ENCODE measurements around the gene BAK1. TPM values are rescaled to one million over a fixed set of nuclear protein-coding genes. Genes with fewer than 3 reads are reported as not detected.
A peak's percentile ranks its signal among the peaks of the same experiment; 100 is the strongest.

The BAK1 gene
- total and polyA plus RNA-seq, 2 of the 13 experiments (the other 11 are each of a cell fraction or from before 2014, with no cell fraction given) = 15.0 to 23.8 TPM

DNA sequence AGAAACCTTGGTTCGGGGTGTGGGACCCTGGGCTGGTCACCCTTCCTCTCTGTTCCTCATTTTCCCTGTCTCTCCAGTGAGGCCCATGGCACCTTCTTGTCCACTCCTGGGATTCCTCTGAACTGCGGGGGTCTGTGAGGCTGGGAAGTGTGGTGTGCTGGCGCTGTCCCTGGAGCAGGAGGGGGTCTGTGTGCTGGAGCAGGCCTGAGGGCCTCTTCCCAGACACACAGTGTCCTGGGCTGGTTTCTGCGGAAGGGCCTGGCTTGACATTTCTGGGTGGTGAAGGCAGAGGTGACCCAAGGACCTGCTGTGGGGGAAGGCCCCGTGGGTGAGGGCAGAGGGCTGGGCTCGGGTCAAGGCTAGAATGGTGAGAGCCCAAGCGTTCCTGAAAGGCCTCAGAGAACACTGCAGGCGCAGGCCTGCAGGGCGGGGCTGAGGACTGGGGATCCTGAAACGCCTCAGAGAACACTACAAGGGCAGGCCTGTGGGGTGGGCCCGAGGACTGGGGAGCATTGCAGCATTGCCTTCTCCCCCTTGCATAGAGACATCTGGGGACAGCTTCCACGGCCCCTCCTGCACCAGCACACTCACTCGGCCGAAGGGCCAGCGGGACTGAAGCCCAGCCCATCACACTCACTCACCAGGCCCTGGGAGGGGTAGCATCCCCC lies 10.6 kb upstream of the BAK1 start (continued):
- TF ChIP-seq ZSCAN21 (CRISPR knock-in tag; IDR thresholded peaks at IDR 0.05; ENCODE audit: borderline replicate concordance) (peak; percentile 8; the same call in 1 of the 2 replicates), RXRB (CRISPR knock-in tag; IDR thresholded peaks at IDR 0.05; ENCODE audit: borderline replicate concordance) (peak; percentile 80), ZBTB7B (CRISPR knock-in tag; IDR thresholded peaks at IDR 0.05) (peak; percentile 72), HOXA5 (CRISPR knock-in tag; IDR thresholded peaks at IDR 0.05) (peak; percentile 12; the same call in 1 of the 2 replicates), ZNF839 (CRISPR knock-in tag; IDR thresholded peaks at IDR 0.05; ENCODE audit: borderline replicate concordance) (peak; percentile 25; the same call in 1 of the 2 replicates), PAF1 (CRISPR knock-in tag; IDR thresholded peaks at IDR 0.05) (no peak), ZNF792 (CRISPR knock-in tag; IDR thresholded peaks at IDR 0.05) (peak; percentile 27; the same call in 1 of the 2 replicates), ZNF781 (CRISPR knock-in tag; IDR thresholded peaks at IDR 0.05; ENCODE audit: borderline replicate concordance, not compliant biosample characterization) (peak; percentile 33), IKZF4 (CRISPR knock-in tag; IDR thresholded peaks at IDR 0.05; ENCODE audit: borderline replicate concordance, low read depth, not compliant biosample characterization) (peak; percentile 11), HCFC1 (IDR thresholded peaks at IDR 0.05; ENCODE audit: low read depth, low read length) (0 out of 2 replicates have a peak, but pooled peaks have one; percentile 31), GFI1 (CRISPR knock-in tag; IDR thresholded peaks at IDR 0.05; ENCODE audit: borderline replicate concordance) (0 out of 2 replicates have a peak, but pooled peaks have one; percentile 28), ZNF788 (CRISPR knock-in tag; IDR thresholded peaks at IDR 0.05; ENCODE audit: borderline replicate concordance) (peak; percentile 83; the same call in 1 of the 2 replicates), SOX13 (IDR thresholded peaks at IDR 0.05) (no peak), SOX13 (CRISPR knock-in tag; conservative IDR thresholded peaks at IDR 0.05 in 1 of 2, IDR thresholded peaks at IDR 0.05 in 1 of 2) (peak in 1 of 2 experiments; percentile 47; a peak in 2 of 4 replicates), SMAD3 (CRISPR knock-in tag; IDR thresholded peaks at IDR 0.05) (0 out of 2 replicates have a peak, but pooled peaks have one; percentile 2), BCL6 (CRISPR knock-in tag; IDR thresholded peaks at IDR 0.05) (peak; percentile 91), THAP11 (CRISPR knock-in tag; IDR thresholded peaks at IDR 0.05) (no peak), ZNF180 (CRISPR knock-in tag; IDR thresholded peaks at IDR 0.05; ENCODE audit: borderline replicate concordance, low read depth) (no peak), PPARG (CRISPR knock-in tag; conservative IDR thresholded peaks at IDR 0.05) (peak; percentile 62), FOSL2 (CRISPR knock-in tag; IDR thresholded peaks at IDR 0.05) (peak; percentile 49; the same call in 1 of the 2 replicates), ZNF205 (CRISPR knock-in tag; IDR thresholded peaks at IDR 0.05) (no peak), ZNF782 (CRISPR knock-in tag; IDR thresholded peaks at IDR 0.05; ENCODE audit: borderline replicate concordance) (0 out of 2 replicates have a peak, but pooled peaks have one; percentile 27), SIN3B (IDR thresholded peaks at IDR 0.05; ENCODE audit: low read length) (no peak), ZNF263 (CRISPR knock-in tag; IDR thresholded peaks at IDR 0.05) (peak; percentile 62; the same call in 1 of the 2 replicates)
- TF ChIP-seq, protein P1, sequence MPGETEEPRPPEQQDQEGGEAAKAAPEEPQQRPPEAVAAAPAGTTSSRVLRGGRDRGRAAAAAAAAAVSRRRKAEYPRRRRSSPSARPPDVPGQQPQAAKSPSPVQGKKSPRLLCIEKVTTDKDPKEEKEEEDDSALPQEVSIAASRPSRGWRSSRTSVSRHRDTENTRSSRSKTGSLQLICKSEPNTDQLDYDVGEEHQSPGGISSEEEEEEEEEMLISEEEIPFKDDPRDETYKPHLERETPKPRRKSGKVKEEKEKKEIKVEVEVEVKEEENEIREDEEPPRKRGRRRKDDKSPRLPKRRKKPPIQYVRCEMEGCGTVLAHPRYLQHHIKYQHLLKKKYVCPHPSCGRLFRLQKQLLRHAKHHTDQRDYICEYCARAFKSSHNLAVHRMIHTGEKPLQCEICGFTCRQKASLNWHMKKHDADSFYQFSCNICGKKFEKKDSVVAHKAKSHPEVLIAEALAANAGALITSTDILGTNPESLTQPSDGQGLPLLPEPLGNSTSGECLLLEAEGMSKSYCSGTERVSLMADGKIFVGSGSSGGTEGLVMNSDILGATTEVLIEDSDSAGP (CRISPR knock-in tag; IDR thresholded peaks at IDR 0.05; ENCODE audit: borderline replicate concordance) = peak; percentile 3; the same call in 1 of the 2 replicates

Measured in HepG2 (cell line).